Chondrocyte (in vitro differentiated cells): ENCODE data around the gene SNX33. TPM values are rescaled to one million over a fixed set of nuclear protein-coding genes. Genes with fewer than 3 reads are reported as not detected.
"Not testable (repeated sequence)": the region's sequence is repeated elsewhere in the genome, so short reads cannot be mapped to it uniquely, and the experiment has no call there.

Source experiments
- DNase-seq: peaks from one replicate; pipeline ENCODE4 v3.0.0; 2021; ENCODE audit warnings: mixed read lengths, low spot score
- H3K27ac Mint-ChIP-seq: one replicate; pipeline ENCODE4 v1.8.0; 2021; ENCODE audit warnings: mild to moderate bottlenecking, moderate library complexity, mixed read lengths; ENCODE audit not compliant: unreplicated experiment
- H3K27me3 Mint-ChIP-seq: 2 replicates; pipeline ENCODE4 v1.8.0; 2021; ENCODE audit warnings: low read depth, mixed read lengths
- H3K36me3 Mint-ChIP-seq: 2 replicates; pipeline ENCODE4 v1.8.0; 2021; ENCODE audit warnings: low read depth, mixed read lengths
- H3K4me1 Mint-ChIP-seq: 2 replicates; pipeline ENCODE4 v1.8.0; 2021; ENCODE audit warnings: low read depth, mild to moderate bottlenecking, mixed read lengths
- H3K4me3 Mint-ChIP-seq: one replicate; pipeline ENCODE4 v1.8.0; 2021; ENCODE audit warnings: mild to moderate bottlenecking, moderate library complexity, mixed read lengths; ENCODE audit not compliant: unreplicated experiment
- H3K9me3 Mint-ChIP-seq: 2 replicates; pipeline ENCODE4 v1.8.0; 2021; ENCODE audit warnings: low read depth, mixed read lengths
- total RNA-seq: library from RNA; stranded (reverse); gene quantifications from 3 replicates; pipeline ENCODE4 v1.2.1, GENCODE V29; 2021
- TF ChIP-seq, protein P1 (sequence below): fragments of 200-600 bp; sonication (generic); IDR thresholded peaks from 2 replicates; pipeline ENCODE4 v1.5.0; 2021; ENCODE audit warnings: antibody characterized with exemption, mild to moderate bottlenecking, moderate library complexity

Gene SNX33
- total RNA-seq, 1 donor from 2014 or later: 31.2 TPM

DNA sequence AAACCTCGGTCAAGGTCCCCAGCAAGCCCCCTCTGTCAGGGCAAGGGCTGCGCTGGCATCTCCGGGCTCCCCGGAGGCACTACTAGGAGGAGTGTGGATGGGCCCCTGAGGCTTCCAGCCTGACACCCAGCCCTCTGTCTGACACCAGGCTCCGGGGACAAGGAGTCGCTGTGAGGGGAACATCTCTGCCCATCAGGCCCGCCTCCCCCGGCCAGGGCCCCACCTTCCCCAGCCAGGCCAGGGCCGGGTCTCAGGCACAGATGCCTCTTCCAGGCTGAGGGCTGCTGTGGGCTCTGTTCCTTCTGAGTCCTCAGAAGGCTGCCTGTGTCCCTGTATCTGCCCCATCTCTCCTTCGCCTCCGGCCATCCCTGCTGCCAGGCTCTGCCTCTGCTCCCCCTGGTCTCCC, 49.1 kb downstream of the SNX33 start:
- TF ChIP-seq, protein P1, sequence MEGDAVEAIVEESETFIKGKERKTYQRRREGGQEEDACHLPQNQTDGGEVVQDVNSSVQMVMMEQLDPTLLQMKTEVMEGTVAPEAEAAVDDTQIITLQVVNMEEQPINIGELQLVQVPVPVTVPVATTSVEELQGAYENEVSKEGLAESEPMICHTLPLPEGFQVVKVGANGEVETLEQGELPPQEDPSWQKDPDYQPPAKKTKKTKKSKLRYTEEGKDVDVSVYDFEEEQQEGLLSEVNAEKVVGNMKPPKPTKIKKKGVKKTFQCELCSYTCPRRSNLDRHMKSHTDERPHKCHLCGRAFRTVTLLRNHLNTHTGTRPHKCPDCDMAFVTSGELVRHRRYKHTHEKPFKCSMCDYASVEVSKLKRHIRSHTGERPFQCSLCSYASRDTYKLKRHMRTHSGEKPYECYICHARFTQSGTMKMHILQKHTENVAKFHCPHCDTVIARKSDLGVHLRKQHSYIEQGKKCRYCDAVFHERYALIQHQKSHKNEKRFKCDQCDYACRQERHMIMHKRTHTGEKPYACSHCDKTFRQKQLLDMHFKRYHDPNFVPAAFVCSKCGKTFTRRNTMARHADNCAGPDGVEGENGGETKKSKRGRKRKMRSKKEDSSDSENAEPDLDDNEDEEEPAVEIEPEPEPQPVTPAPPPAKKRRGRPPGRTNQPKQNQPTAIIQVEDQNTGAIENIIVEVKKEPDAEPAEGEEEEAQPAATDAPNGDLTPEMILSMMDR: no peak
- Mint-ChIP-seq H3K27me3 (no peaks in the 10 kb centered on the region), H3K36me3 (peaks cover 11% of the 10 kb centered on the region), H3K9me3 (no peaks in the 10 kb centered on the region), H3K27ac (peak overlapping the region; percentile 97), H3K4me1 (peaks cover 96% of the 10 kb centered on the region), H3K4me3 (no peak overlapping the region)
- no peak for DNase-seq

DNA sequence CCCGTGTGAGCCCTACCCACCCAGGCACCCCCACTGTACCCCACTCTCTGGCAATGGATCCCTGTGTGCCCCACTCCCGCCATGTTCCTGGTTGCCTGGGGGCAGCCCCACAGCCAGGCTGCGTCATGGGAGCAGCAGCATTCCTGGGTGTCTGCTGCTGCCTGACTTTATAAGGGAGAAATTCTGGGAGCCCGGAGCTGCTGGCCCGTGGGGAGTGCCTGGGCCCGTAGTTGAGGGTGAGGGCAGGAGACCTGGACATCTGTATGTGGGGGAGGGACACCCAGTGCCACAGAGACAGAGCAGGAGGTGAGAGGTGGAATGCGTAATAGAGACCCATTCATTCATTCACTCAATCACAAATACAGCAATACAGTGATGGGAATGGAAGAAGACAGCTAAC, 49.8 kb downstream of the SNX33 start:
- Mint-ChIP-seq H3K4me1 (peaks cover 98% of the 10 kb centered on the region), H3K9me3 (no peaks in the 10 kb centered on the region), H3K36me3 (peaks cover 11% of the 10 kb centered on the region), H3K27me3 (no peaks in the 10 kb centered on the region), H3K27ac (peak overlapping the region; percentile 96), H3K4me3 (no peak overlapping the region)
- TF ChIP-seq, protein P1: no peak
- DNase-seq: no peak

DNA sequence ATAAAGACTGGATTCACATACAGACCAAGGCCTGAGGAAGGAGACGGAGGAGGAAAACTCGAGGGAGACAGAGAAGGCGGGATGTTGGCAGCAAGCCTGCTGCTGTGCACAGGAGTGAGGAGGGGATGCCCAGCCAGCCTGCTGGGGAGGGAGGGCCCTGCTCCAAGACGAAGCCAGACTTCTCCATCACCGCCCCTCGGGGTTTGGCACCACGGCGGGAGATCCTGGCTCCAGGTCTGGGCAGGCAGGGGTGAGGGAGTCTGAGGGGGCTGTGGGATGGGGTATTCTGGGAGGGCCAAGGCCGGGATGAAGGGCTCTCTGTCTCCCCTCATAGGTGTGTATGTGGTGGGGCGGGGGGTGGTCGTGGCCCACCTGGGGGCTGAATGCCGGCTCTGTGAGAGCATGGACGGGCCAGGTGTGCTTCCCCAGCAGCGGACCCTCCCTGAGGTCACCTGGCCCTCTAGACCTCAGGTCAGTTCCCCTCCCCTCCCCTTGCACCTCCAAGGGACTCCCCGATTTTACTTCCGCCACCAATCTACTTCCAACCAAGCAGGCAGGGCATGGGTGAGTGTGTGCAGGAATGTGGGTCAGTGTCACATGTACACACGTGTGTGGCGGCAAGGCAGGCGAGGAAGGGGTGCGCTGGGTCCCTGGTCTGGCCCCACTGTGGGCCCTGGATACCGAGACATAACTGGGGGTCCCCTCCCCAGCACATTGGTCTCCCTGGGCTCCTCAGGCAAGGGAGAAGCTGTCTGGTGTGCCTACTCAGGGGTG, 50.4 kb downstream of the SNX33 start:
- H3K9me3 Mint-ChIP-seq, H3K27me3 Mint-ChIP-seq, H3K4me3 Mint-ChIP-seq, DNase-seq: not testable (repeated sequence)
- peaks cover 11% of the 10 kb centered on the region for H3K36me3 Mint-ChIP-seq
- peak overlapping the region; percentile 96 for H3K27ac Mint-ChIP-seq
- peaks cover 96% of the 10 kb centered on the region for H3K4me1 Mint-ChIP-seq

DNA sequence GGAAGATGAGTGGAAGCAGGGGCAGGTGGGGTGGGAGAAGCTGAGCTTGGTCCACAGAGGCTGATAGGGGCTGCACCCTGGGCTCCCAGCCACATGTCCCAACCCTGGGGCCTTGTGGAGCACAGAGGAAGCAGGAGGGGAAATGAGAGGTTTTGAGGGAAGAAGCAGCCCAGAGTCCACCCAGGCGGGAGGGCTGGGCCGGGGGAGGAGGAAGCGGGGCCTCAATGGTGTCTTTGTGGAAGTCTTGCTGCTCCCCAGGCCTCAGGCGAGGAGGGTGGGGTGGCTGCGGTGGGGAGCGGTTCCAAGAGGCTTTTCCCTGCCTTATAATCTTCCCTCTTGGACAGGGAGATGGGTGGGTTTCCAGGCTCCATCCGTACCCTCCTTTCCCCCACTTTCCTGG, 51.8 kb downstream of the SNX33 start:
- Mint-ChIP-seq H3K4me1 (peaks cover 90% of the 10 kb centered on the region), H3K36me3 (peaks cover 11% of the 10 kb centered on the region), H3K27ac (peak overlapping the region; percentile 92)
- not testable (repeated sequence) for H3K27me3 Mint-ChIP-seq, DNase-seq, H3K9me3 Mint-ChIP-seq, H3K4me3 Mint-ChIP-seq

DNA sequence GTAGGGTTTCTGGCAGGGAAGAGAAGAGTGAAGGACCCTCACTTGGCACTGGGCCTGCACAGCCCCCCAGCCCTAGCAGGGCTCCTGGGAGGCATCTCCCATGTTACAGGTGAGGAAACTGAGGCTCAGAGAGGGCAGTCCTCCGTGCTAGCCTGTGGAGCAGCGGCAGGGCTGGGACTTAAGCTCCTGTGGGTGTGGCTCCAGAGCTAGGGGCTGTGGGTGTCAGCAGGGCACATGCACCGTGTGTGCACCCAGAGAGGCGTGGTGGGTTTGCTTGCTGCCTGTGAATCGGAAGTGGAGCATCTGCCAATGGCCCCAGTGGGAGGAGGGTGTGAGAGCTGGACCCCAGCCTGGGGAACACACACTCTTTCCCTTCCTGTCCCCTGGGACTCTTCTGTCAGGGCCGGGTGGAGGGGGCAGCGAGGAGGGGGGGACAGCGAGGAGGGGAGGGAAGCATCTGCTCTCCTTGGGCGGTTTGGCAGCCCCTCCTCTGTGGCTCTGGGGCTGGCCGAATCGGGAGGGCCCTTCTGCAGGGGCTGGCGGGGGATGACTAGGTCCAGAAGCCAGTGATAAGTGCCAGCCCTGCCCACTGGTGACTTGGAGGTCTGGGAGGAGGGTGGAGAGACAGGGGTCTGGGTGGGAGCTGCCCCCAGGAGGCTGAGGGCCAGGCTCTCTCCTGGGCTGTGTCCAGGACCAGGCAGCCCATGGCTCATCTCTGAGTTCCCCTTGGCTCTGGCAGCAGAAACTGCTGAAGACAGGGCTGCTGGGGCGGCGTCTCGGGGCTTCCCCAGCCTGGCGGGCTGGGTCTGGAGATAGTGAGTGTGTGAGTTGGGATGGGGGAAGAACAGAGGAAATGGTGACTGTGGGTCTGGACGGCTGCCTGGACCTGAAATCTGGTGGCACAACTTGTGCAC, 52.5 kb downstream of the SNX33 start:
- not testable (repeated sequence) for H3K9me3 Mint-ChIP-seq, DNase-seq, H3K4me3 Mint-ChIP-seq, H3K27me3 Mint-ChIP-seq
- Mint-ChIP-seq H3K27ac (peak overlapping the region; percentile 92), H3K36me3 (peaks cover 11% of the 10 kb centered on the region), H3K4me1 (peaks cover 90% of the 10 kb centered on the region)

DNA sequence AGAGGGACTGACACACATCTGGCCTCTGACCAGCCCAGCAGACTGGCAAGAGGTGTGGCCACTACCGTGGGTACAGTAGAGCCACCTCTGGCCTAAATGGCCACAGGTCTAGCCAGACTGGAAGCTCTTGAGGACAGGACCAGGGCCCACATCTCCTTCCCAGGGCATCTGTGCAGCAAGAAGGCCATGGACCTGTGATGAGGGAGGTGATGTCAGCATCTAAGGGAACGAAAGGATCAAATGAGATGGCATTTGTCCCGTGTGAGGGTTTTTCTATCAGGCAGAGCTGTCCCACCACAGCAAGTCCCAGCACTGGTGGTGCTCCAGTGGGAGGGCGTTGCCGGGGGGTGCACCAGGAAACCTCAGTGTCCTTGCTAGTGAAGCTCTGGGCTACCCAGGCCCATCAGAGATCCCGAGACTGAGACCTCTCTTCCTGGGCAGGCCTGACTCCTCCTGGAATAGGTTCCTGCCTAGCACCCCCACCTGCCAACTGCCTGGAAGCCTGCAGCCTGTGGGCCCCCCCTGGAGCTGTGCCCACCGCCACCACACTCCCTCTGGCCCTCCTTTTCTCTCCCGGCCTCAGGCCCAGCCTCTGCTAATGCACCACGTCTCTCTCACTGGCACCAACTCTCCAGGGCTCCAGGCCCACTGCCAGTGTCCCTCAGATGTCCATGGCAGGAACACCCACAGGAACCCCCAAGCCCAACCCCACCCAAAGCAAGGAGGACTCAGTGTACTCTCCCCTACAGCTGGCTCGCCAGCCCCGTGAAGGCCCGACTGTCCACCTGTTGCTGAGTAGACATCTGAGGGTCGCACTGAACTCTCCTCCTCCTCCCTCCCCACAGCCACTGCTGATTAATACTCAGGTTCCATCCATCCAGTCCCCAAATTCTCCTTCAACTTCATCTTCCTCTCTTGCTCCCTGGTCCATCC, 53.6 kb downstream of the SNX33 start:
- not testable (repeated sequence) for H3K9me3 Mint-ChIP-seq, DNase-seq, H3K27me3 Mint-ChIP-seq
- H3K36me3 Mint-ChIP-seq: peaks cover 12% of the 10 kb centered on the region
- peak overlapping the region; percentile 84 for H3K27ac Mint-ChIP-seq
- H3K4me3 Mint-ChIP-seq: peak overlapping the region; percentile 5
- H3K4me1 Mint-ChIP-seq: peaks cover 90% of the 10 kb centered on the region
